AG04449 (cell line): ENCODE measurements around the gene COL8A1.

ENCODE experiments used
- CTCF ChIA-PET: fragments of 350-600 bp; formaldehyde crosslinking; extraction: SDS; loops from one replicate; lab custom pipeline; 2021; ENCODE audit warnings: antibody characterized with exemption; lab: Yijun Ruan, JAX
- POLR2A ChIA-PET: fragments of 400-600, 350-600 bp; formaldehyde crosslinking; extraction: SDS; loops from one replicate; lab custom pipeline; 2020; ENCODE audit warnings: antibody characterized with exemption, inconsistent platforms; lab: Yijun Ruan, JAX
- DNase-seq: peaks from one replicate; pipeline ENCODE4 v3.0.0-alpha.2; 2010; ENCODE audit warnings: low read depth, low spot score
- H3K4me3 ChIP-seq: 2 replicates; pipeline ENCODE4 v1.5.1; 2011; ENCODE audit warnings: low read depth, mild to moderate bottlenecking, control low read depth, low read length
- CTCF ChIP-seq: IDR thresholded peaks from one replicate; pipeline ENCODE4 v1.5.1; 2011; ENCODE audit warnings: mild to moderate bottlenecking, moderate library complexity, low read length, control low read depth, inconsistent platforms; ENCODE audit not compliant: insufficient read depth; ENCODE audit errors: missing control alignments

Gene COL8A1

GRCh38 chr3:99767291-99767690 is 128.9 kb downstream of the COL8A1 start:
- ChIA-PET CTCF (interaction anchor here (1.0 to 1.8 kb wide), 3 partner anchors 10 to 594 kb away, joined by 3 to 7 read pairs (median 4); no protein-coding TSS in a partner anchor), POLR2A (interaction anchor here (0.8 kb wide), 1 partner anchor 16 kb away, joined by 3 read pairs; no protein-coding TSS in a partner anchor)
- no peak for TF ChIP-seq CTCF
- no peak for DNase-seq
- no peak overlapping the region for H3K4me3 ChIP-seq

GRCh38 chr3:99768126-99768525 is 129.7 kb downstream of the COL8A1 start:
- H3K4me3 ChIP-seq = no peak overlapping the region
- ChIA-PET POLR2A (no interaction called here), CTCF (interaction anchor here (0.9 to 1.8 kb wide), 4 partner anchors 11 to 595 kb away, joined by 3 to 7 read pairs (median 4); no protein-coding TSS in a partner anchor)
- no peak for DNase-seq
- no peak for TF ChIP-seq CTCF

- no peak for DNase-seq
- no peak overlapping the region for H3K4me3 ChIP-seq
- ChIA-PET CTCF (interaction anchor here (0.7 to 1.8 kb wide), 3 partner anchors 15 to 21 kb away, joined by 3 to 7 read pairs (median 3); no protein-coding TSS in a partner anchor), POLR2A (no interaction called here)
- no peak for TF ChIP-seq CTCF
Observed at GRCh38 chr3:99768808-99769501, 130.6 kb downstream of the COL8A1 start.

- POLR2A ChIA-PET = no interaction called here
- DNase-seq = no peak
- no peak overlapping the region for H3K4me3 ChIP-seq
- CTCF ChIA-PET = no interaction called here
- no peak for TF ChIP-seq CTCF
Observed at GRCh38 chr3:99772171-99772570, 133.8 kb downstream of the COL8A1 start.

GRCh38 chr3:99772671-99773070 is 134.3 kb downstream of the COL8A1 start:
- no peak for DNase-seq
- H3K4me3 ChIP-seq = no peak overlapping the region
- POLR2A ChIA-PET = no interaction called here
- CTCF ChIA-PET = no interaction called here
- TF ChIP-seq CTCF = no peak

- POLR2A ChIA-PET = no interaction called here
- no peak overlapping the region for H3K4me3 ChIP-seq
- CTCF ChIA-PET = no interaction called here
- no peak for TF ChIP-seq CTCF
- no peak for DNase-seq
Observed at GRCh38 chr3:99774467-99774866, 136.1 kb downstream of the COL8A1 start.
